Measurements from ENCODE around the gene HOXA7.

HOXA7 gene

DNA sequence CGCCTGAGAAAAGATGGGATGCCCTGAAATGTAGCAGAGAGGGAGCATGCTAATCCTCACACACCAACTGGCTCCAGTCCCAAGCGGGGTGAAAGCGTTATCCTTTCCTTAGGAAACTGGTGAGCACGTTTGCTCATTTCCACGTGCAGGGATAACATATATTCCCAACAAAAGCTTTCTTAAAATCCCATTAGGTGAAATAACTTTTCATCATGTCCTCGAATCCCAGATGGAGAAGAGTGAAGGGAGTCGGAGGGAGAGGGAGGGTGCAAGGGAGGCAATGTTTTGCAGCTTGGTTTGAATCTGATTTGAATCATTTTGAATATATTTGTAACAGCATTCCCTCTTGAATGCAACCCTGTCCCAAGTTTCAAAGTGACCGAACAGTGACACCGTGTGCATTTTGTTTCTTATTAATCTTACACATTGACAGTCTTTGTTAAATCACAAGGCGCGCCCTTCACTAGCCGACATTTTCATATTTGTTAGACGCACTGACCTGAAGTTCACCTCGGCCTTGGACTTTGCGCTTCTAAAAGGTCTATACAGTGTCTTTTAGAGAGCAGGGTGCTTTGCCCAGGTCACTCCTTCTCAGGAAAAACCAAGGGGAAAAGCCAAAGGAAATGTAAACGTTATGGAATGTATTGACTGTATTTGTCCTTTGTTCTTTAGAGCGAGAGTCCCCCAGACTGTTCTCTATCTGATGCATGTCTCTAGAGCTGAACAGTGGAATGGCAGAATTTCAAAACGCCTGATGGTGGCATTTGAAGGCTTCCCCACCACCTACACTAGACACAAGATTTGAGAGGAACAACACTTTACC, 22.9 kb downstream of the HOXA7 start:
- DNase-seq (ENCODE audit: low spot score), result no peak

DNA sequence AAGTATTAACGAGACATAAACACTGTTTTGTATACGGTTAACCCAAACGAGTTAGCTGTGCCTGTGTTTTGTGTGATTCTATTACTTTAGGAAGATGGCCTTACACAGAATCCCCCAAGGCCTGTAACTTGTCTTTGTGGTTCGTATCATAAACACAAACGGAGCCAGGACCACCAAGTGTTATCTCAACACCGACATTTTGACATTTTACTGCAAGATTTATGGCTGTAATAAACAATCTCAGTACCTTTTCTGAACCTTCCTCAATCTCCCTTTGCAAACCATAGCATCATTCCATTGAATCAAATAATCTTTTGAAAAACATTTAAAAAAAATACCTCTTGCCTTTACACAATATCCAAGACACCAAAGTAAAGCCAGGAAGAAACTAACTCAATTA, 23.5 kb downstream of the HOXA7 start:
- DNase-seq (ENCODE audit: low spot score), result no peak

DNA sequence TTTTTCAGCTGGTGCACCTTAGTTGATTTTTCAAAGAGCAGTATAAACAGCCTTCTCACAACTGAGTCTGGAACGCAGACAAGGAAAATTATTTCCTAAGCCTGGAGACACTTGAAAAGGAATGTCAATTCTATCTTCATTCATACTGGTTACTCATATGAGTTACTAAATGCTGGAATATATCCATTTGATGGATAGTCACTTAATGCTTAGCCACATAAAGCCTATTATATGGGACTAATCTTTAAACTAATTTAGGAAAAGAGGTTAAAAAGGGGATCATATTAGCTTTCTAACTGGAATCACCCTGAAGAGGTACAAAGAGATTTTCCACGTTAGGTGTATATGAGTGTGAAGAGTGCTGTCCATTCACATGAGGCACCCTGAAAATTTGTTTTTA, 24.3 kb downstream of the HOXA7 start:
- DNase-seq (ENCODE audit: low spot score), result no peak

DNA sequence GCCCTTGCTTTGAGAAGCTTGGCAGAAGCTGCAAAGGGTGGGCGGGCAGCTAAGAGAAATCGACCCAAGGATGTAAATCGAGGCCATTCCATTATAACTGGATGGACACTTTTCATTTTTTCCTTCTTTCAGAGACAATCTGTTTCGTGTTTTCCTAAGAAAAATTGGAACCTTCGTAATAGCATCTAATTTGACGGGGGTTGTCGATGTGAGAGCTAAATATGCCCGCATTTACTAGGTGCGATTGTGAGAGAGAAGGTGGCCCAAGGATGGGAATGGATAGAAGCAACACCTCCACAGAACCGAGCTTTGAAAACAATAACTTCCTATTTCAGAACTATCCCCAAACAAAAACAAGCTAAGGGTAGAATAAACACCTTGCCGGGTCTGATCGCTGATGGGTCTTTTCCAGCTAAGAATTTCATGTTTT, 25.1 kb downstream of the HOXA7 start:
- DNase-seq (ENCODE audit: low spot score), result no peak

DNA sequence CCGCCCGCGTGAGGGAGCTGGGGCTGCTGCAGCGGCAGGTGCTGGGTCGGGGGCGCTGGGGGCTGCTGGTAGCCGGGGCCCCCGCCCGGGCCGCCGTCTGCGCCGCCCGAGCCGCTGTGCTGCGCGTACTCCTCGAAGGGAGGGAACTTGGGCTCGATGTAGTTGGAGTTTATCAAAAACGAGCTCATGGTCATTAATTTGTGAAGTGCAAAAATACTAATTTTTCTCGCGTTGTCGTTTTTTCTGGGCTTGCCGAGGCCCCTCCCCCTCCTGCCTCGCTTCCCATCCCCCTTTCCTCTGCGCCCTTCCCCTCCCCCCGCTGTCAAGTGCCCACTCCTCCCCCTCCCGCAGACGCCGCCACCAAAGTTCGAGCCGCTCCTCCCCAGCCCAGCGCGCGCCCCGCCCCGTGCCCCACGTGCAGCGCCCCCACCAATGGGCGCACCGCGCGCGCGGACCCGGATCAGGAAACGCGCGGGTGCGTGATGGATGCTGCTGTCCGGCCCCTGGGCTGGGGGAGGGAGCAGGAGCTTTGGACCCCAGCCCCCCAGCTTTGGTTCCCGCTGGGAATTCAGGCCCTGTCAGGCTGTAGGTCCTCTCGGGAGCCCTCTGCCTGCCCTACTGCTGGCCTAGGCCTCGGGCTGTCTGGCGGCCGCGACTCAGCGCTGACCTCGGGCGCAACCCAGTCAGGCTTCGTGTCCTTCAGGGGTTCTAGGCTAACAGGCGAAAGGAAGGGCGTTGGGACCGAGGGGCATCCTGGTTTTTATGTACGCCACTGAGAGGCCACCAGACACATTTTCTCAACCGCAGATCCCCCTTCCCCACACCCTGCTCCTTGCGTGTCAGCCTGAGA, 25.7 kb downstream of the HOXA7 start, which contains the start of gene HOXA4:
Gene HOXA4, minus strand, starts transcription at position 218 of the 850 bp plus-strand sequence. Its CDS starts 24 bp downstream, at position 194.
- peak; percentile 63 for DNase-seq (ENCODE audit: low spot score)

DNA sequence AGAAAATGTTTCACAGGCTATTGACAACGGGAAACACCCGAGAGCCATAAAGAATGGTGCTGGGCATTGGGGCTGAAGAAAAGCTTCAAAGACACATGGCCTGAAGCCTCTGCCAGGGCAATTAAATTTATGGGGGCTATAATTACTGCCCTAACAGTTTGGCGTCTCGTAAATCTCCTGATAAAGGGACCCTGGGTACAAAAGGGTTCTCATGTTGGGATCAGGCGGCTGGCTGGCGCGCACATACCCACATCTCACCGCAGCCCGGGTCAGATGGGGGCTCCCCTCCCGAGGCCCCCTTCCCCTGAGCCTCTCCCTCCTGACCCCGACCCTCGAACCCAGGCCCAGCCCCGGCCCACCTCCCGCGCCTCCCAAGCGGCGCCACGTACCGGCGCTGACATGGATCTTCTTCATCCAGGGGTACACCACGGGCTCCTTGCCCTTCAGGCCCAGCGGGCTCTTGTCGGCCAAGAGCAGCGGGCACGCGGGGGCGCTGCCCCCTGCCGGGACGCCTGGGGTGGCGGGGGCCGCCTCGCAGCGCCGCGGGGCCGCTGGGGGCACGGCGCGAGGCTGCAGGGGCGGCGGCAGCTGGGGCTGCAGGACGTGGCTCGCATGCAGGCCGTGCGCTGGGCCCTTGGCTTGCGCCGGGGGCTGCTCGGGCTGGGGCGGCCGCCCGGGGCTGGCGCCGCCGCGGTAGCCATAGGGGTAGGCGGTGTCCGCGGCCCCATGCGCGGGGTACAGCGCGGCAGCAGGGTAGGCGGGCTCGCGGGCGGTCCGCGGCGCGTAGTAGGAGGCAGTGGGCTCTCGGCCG, 26.5 kb downstream of the HOXA7 start:
- DNase-seq (ENCODE audit: low spot score), result no peak

DNA sequence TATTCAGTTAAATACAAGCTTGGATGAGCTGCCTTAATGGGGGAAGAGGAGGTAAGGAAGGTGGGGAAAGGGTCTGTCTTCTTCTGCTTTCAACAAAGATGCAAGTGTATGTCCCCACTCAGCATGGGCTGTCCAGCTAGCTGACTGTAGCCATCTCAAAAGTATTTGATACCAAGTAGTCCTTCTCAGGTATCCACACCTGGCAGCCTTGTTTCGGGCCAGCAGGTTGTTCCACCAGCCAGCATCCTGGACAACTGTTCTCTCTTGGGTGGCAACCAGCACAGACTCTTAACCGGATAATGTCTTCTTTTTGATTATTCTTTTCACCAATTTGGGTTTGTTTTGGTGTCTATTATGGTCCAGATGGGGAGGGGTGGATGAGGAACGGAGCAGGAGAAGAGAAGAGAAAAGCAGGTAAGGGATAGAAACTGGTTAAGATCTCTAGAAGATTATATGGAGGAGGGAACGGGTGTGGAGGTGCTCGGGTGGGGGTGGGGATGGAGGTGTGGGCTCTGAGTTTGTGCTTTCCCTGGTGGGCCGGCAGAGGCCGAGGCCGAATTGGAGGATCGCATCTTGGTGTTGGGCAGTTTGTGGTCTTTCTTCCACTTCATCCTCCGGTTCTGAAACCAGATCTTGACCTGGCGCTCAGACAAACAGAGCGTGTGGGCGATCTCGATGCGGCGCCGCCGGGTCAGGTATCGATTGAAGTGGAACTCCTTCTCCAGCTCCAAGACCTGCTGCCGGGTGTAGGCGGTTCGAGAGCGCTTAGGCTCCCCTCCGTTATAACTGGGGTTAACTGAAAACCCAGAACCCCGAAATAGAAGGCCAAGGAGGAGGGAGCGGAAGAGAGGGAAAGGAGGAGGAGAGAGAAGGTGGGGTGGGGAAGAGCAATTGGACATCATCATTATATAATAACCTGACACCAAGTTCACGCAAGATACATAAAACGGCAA, 27.4 kb downstream of the HOXA7 start:
- no peak for DNase-seq (ENCODE audit: low spot score)

DNA sequence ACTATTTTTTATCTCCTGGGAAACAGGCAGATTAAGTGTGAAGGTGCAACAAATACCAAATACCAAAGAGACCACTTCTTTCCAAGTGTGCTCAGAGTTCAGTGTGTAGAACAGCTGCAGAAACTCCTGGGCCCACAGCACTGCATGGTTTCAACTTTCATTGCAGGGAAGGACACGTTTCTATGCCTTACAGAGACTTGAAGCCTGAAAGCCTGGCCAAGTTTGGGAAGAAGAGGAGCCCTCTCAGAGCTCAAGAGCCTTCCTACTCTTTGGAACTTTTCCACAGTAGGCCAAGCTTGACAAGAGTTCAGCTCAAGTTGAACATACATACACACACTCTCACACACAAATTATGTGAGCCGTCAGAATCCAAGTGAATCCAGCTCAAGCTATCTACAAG, 28.4 kb downstream of the HOXA7 start:
- no peak for DNase-seq (ENCODE audit: low spot score)

DNA sequence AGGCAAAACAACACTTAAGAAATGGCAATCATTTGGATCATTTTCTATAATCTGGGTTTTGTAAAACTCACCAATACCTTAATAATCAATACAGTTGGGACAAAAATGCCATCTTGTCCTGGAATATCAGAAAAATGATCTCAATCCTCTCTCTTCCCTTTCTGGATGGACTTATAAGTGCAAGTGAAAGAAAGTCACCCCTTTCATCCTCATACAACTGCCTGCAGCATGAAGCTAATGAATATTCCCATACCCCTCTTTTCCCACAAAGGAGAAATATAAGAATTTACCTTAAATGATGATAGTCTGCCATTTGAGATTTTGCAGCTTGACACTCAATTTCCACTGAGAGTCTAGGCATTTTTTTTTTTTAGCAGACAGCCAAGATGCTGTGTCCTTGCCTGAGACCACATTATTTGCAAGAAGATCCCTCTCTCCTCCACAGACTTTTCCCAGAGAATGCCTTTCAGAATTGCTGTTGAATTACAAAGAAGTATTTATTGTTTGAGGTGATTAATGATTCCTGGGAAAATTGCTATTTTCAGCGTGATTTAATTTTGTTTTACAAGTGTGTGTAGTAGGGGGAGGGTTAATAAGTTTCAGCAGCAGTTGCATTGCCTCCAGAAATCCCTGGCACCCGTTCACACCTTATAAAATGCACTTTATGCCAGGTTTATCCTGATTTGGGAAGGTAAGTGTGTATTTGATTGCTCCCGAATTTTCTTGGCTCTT, 29.7 kb downstream of the HOXA7 start:
- DNase-seq (ENCODE audit: low spot score), result no peak

DNA sequence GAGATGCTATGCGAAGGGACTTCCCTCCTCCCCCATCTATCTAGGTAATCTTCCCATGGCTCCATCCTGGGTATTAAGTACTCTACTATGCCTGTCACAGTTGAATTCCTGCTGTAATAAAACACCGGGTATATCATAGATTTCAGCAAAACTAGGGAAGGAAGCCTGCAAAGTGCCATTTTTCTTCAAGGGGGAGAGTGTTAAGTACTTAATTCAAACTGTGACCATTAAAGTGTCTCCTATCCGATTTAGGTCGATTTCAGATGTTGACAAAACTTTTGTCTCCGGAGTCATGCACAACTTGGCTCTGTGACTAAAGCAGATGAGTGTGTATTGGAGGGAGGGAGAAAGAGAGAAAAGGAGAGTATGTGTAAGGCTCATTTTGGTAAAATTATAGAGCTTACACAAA, 30.5 kb downstream of the HOXA7 start:
- DNase-seq (ENCODE audit: low spot score), result no peak

DNA sequence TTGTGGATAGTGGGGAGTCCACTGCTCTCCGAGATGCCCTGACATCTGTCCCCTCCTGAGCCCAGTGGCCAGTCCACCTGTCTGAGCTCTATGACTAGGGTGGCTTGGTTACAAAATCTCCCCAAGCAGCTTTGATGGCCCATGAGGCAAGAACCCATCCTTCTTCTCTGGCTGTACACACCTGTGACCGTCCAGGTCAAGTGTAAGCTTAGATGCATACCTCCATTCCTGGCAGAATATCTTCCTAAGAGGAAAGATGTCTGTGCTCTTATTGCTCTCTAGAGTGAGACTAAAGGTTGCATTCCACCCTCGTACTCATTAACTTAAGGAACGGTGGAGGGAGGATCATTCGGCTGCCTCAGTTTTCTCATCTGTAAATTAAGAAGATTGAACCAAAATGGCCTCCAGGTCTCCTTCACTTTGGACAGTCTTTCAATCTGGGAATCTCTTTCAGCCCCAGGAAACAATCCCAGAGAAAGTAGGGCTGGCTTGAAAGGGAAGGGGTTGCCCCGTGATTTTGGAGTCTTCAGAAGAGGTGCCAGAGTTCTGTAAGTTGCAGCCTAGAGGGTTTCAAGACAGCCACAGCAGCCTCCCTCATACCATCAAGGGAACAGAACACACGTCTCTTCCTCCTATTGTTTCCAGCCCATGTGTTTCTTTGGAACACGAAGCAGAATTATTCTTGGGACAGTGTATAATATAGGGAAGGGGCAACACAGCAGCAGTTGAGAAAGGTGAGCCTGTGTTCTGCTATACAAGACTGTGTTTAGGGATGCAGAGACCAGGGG, 31.4 kb downstream of the HOXA7 start:
- DNase-seq (ENCODE audit: low spot score), result no peak

DNA sequence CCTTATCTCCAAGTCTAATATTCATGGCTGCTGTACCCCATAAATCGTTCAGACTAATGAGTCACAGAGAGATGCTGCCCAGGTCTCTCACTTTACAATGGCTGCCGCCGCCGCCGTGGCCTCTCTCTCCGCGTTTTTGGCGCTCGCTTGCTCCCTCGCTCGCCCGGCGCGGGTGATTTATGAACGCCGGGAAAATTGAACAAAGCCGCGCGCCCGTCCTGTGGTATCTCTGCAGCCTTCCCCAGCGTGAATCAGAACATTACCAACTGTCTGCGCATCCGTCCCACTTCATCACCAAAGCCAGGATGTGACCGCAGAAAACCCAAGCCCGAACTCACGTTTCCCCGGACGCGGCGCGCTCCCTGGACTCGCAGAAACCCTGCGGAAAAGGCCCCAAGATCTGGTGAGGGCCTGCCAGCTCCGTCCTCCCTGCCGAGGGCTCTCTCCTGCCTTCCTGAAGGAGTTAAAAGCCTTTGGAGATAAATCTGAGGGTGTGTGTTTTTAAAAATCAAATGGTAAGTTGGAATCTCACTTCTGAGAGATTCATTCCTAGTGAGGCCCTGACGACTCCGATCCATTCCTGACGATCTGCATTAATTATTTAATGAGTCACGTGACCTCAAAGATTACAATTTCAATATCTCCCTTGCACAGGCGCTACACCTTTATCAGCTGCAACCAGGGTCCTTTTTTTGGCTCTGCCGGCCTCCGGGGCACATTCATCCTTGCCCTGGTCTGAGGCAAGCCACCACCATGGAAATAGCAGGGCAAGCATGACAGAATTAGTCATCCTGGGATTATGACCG, 32.2 kb downstream of the HOXA7 start:
- no peak for DNase-seq (ENCODE audit: low spot score)

DNA sequence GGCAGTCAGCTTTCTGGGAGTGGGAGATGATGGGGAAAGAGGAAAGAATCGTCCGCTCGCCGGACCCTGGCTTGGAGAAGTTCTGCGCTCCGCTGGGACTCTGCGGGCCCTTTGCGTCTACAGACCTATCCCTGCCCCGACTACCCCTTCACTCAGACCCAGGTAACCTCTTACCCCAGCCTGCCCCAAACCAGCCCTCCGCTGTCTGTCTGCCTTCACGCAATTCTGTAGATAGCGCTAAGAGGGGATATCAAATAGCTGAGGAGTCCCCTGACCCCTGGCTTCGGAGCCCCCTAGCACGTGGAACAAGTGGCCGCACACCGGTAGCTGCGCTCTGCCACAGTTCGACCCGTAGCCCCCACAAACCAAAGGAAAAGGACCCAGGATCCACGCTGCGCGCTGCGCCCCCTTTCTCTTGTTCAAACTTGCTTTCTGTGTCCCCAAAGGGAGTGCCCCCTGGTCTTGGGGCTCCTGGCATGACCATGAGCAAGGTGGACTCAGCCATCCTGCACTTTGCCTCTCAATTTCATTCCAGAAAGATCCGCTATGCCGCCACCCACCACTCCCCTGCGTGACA, 32.9 kb downstream of the HOXA7 start:
- no peak for DNase-seq (ENCODE audit: low spot score)

DNA sequence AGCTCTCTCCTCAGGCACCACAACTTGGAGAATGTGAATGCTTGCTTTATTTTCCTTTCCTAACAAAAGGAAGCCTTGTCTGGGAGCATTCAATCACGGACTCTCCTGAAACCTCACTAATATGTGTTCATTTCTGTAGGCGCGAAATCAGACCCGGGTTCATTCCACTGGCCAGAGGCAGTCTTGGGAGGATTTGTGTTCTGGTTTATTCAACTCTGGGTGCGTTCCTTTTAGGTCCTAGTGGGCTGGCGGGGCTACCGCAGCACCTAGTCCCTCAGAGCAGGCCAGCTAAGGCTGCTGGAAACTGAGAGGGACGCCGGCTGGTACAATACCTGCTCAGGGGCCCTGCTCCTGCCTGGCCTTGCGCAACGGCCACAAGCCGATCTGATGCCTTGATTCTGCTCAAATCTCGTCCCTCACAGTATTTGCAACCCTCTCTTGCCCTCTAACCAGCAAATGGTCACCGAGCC, 33.4 kb downstream of the HOXA7 start:
- no peak for DNase-seq (ENCODE audit: low spot score)

DNA sequence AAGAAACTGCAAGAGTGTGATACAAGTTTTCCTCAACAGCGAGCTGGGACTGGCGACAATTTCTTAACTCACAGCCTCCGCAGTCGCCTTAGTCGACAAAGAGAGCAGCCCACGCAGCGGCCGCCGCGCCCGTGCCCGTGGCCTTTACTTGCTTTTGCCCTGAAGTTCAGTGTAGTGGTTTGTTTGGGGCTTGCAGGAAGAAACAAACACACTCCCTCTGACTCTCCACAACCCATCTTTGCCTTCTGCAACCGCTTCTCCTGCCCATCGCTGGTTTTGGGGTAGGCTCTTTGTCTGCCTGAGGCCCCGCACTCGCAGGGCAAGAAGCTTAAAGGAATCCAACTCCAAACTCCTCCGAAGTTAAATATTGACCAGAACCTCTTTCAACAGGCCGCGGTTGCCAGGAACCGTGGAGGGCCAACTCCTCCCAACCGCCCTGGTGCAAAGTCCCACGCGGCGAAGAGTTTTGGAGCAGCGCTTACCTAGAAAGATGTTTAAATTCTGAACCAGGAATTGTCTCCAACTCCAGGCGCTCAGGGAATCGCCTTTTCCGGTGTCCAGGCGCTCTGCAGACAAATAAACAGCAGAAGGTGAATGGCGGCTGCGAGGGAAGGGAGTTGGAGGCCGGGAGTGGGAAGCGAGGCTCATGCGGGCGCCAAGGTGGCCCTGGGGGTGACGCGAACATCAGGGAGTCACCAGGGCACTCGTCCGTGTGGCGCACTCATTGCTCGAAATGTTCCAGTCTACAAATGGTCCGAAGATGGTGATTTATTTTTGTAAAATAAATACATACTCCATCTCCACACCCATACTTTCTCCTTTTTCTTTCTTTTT, 34.2 kb downstream of the HOXA7 start:
- no peak for DNase-seq (ENCODE audit: low spot score)

DNA sequence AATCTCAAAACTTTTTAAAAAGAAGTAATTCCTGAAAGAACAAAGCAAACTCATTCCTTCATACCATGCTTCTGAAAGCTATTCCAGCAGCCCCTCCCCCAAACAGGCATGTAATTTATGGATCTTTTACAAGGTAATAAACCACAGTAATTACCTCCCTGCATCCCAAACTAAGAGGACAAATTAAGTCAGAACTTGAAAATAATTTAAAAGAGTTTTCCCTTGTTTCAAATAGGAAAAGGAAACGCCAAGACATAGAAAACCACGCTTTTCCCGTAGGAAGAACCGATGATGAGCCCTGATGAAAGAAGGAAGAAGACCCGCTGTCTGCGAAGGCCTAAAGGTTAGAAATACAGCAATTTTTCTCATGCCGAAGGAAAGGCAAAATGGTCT, 34.8 kb downstream of the HOXA7 start:
- DNase-seq (ENCODE audit: low spot score), result no peak

DNA sequence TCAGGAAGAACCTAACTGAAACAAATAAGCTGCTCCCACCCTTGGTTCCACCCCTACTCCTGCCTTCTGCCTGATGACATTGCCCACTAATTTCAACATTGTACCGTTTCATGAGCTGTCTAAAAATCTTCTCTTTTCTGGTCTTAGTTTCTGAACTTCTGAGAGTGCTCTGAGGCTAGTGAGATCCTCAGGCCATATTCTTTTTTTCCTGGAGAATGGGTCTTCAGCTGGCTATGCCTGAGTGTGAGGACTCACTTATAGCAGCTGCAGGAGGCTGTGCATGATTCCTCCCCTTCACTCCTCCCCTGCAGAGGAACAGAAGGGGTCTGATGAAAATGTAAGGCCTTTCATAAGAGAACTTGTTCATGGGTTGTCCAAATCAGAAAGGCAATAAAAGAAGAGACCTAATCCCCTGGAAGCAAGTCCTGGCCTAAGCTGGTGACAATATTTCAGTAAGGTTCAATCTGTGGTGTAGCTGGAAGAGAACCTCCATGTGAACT, 37.0 kb downstream of the HOXA7 start:
- no peak for DNase-seq (ENCODE audit: low spot score)
